ENCODE measurements around the gene SMPDL3A. TPM values are rescaled to one million over a fixed set of nuclear protein-coding genes. Genes with fewer than 3 reads are reported as not detected.
A peak's percentile ranks its signal among the peaks of the same experiment; 100 is the strongest.

SMPDL3A gene
- total RNA-seq, 2 experiments from 2014 or later: 0.22 to 0.52 TPM

- H3K4me1 ChIP-seq (ENCODE audit: insufficient read depth, low read length): no peaks in the 10 kb centered on the region
- no peak for DNase-seq
- Mint-ChIP-seq H3K4me1 (ENCODE audit: low read depth) (no peaks in the 10 kb centered on the region), H3K27me3 (peaks cover 7% of the 10 kb centered on the region), H3K4me3 (no peak overlapping the region), H3K9me3 (no peaks in the 10 kb centered on the region), H3K27ac (no peak overlapping the region), H3K36me3 (ENCODE audit: low read depth) (no peaks in the 10 kb centered on the region)
- TF ChIP-seq CTCF (IDR thresholded peaks at IDR 0.05): no peak
- no peaks in the 10 kb centered on the region for H3K27me3 ChIP-seq (ENCODE audit: control insufficient read depth in 1 of 2, insufficient read depth in 2 of 2, low read length in 2 of 2)
- H3K36me3 ChIP-seq (ENCODE audit: insufficient read depth, low read length): no peaks in the 10 kb centered on the region
- no peak overlapping the region for H3K27ac ChIP-seq (ENCODE audit: low read depth in 1 of 2, low read length in 2 of 2)
- ATAC-seq (ENCODE audit: poor library complexity): no peak
- ChIA-PET CTCF (no interaction called here), POLR2A (no interaction called here)
- intact Hi-C loops (cut with DNase I, micrococcal nuclease): no loop called here
- H3K9me3 ChIP-seq (ENCODE audit: control insufficient read depth in 1 of 2, insufficient read depth in 1 of 2, low read length in 2 of 2): no peaks in the 10 kb centered on the region
- no peak overlapping the region for H3K4me3 ChIP-seq (ENCODE audit: low read length)
Observed at GRCh38 chr6:122766256-122766655, 22.8 kb upstream of the SMPDL3A start.

DNA sequence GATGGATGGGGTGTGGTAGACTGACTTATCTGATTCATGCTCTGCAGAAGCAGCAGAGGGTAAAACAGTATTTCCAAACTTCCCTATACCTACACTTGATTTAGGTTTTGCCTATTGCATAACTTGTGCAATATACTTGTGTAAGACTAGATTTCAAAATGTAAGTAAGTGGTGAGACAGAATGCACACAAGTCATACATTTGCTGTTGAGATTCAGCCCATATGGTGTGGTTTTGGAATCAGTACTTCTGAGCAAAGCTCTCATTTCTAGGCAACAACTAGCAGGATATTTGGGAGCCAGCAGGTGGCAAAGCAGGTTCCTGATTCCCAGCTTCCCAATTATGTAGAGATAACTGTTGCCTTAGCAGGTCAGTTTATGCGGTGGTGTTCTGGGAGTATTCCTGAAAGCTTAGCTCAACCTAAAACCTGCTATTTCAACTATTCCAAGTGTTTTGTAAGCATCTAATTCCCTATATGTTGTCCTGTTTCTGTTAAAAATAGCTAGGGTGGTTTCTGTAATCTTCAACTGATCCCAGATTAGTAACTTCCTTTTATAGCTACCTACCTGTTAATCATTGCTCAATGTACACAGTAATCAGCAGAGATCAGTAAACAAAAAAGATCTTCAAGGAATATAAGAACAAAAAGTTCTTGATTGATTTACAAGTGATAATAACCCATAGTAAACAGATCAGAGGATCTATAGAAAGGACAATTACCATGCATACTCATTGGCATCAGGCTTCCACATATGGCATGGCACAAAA lies 18.0 kb upstream of the SMPDL3A start:
- Histone ChIP-seq H3K4me1 (ENCODE audit: insufficient read depth, low read length) (no peaks in the 10 kb centered on the region), H3K27ac (ENCODE audit: low read depth in 1 of 2, low read length in 2 of 2) (no peak overlapping the region), H3K27me3 (ENCODE audit: control insufficient read depth in 1 of 2, insufficient read depth in 2 of 2, low read length in 2 of 2) (no peaks in the 10 kb centered on the region), H3K4me3 (ENCODE audit: low read length) (no peak overlapping the region), H3K9me3 (ENCODE audit: control insufficient read depth in 1 of 2, insufficient read depth in 1 of 2, low read length in 2 of 2) (no peaks in the 10 kb centered on the region), H3K36me3 (ENCODE audit: insufficient read depth, low read length) (no peaks in the 10 kb centered on the region)
- DNase-seq (peak in 2 of 14 experiments; percentile 32 to 53), ATAC-seq (ENCODE audit: poor library complexity) (no peak)
- POLR2A ChIA-PET: no interaction called here
- H3K4me3 Mint-ChIP-seq: no peak overlapping the region
- intact Hi-C loops (cut with DNase I, micrococcal nuclease): no loop called here
- H3K4me1 Mint-ChIP-seq (ENCODE audit: low read depth): no peaks in the 10 kb centered on the region
- no peaks in the 10 kb centered on the region for H3K36me3 Mint-ChIP-seq (ENCODE audit: low read depth)
- no peak overlapping the region for H3K27ac Mint-ChIP-seq
- H3K9me3 Mint-ChIP-seq: peaks cover under 1% of the 10 kb centered on the region
- CTCF ChIA-PET: no interaction called here
- H3K27me3 Mint-ChIP-seq: peaks cover 11% of the 10 kb centered on the region
- no peak for TF ChIP-seq CTCF (IDR thresholded peaks at IDR 0.05)

GRCh38 chr6:122772724-122773415 lies 16.2 kb upstream of the SMPDL3A start:
- Mint-ChIP-seq H3K4me1 (ENCODE audit: low read depth) (no peaks in the 10 kb centered on the region), H3K36me3 (ENCODE audit: low read depth) (no peaks in the 10 kb centered on the region), H3K27ac (no peak overlapping the region), H3K4me3 (no peak overlapping the region), H3K9me3 (peaks cover 2% of the 10 kb centered on the region), H3K27me3 (peaks cover 8% of the 10 kb centered on the region)
- Histone ChIP-seq H3K4me3 (ENCODE audit: low read length) (no peak overlapping the region), H3K9me3 (ENCODE audit: control insufficient read depth in 1 of 2, insufficient read depth in 1 of 2, low read length in 2 of 2) (no peaks in the 10 kb centered on the region), H3K36me3 (ENCODE audit: insufficient read depth, low read length) (no peaks in the 10 kb centered on the region), H3K27me3 (ENCODE audit: control insufficient read depth in 1 of 2, insufficient read depth in 2 of 2, low read length in 2 of 2) (no peaks in the 10 kb centered on the region), H3K27ac (ENCODE audit: low read depth in 1 of 2, low read length in 2 of 2) (no peak overlapping the region), H3K4me1 (ENCODE audit: insufficient read depth, low read length) (no peaks in the 10 kb centered on the region)
- no peak for TF ChIP-seq CTCF (IDR thresholded peaks at IDR 0.05)
- ChIA-PET CTCF (no interaction called here), POLR2A (no interaction called here)
- intact Hi-C loops (cut with DNase I, micrococcal nuclease): no loop called here
- DNase-seq (no peak), ATAC-seq (ENCODE audit: poor library complexity) (no peak)

All from CD4-positive, alpha-beta T cell (primary cell).